Measurements from ENCODE around the gene SPECC1.

DNA sequence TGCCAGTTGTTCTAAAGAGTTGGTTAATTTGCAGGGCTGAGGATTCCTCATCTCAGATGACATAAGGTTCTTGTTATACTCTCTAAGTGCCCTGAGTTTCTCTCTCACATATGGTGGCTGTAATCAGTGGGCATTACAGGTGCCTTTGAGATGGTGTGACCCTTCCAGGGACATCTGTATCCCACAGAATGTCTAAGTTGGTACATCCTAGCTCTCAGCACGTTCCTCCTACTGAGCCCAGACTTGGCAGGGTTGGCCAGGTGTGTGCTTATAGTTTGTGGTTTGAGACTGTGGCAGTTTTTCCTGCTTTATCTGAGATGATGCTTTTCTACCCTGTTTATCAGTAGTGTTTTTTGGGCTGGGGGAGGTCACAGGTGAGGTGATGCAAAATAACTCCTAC, 36.3 kb downstream of the SPECC1 start:
- no peak for TF ChIP-seq EZH2 (IDR thresholded peaks at IDR 0.05; ENCODE audit: insufficient read depth, poor library complexity, severe bottlenecking)
- TF ChIP-seq EZH2phosphoT487 (IDR thresholded peaks at IDR 0.05; ENCODE audit: insufficient read depth, low read depth), result no peak

All from GM23248 (cell line).